HL-60 (cell line): Measurements from ENCODE around the gene ENTPD2.

Source experiments
- DNase-seq, 2 experiments: peaks; one replicate each; pipeline ENCODE4 v3.0.0-alpha.2; 2010 to 2020; ENCODE audit warnings: low read depth in 1 of 2, low spot score in 1 of 2
- H3K27ac ChIP-seq: fragments of 250-450 bp; sonication (Bioruptor Pico); replicated peaks from 2 replicates; pipeline ENCODE4 v1.5.1; 2020; ENCODE audit warnings: mild to moderate bottlenecking, moderate library complexity
- H3K27me3 ChIP-seq: fragments of 250-450 bp; sonication (Bioruptor Pico); 2 replicates; pipeline ENCODE4 v1.5.1; 2021; ENCODE audit warnings: mild to moderate bottlenecking, moderate library complexity; ENCODE audit not compliant: insufficient read depth, poor library complexity, severe bottlenecking
- H3K4me3 ChIP-seq: replicated peaks from 2 replicates; pipeline ENCODE4 v1.5.1; 2011; ENCODE audit warnings: mild to moderate bottlenecking, control low read depth, low read length; ENCODE audit not compliant: insufficient read depth
- CTCF ChIP-seq: IDR thresholded peaks from one replicate; pipeline ENCODE4 v1.5.1; 2011; ENCODE audit warnings: low read length, control low read depth, inconsistent platforms; ENCODE audit not compliant: insufficient read depth
- GABPA ChIP-seq: IDR thresholded peaks from 2 replicates; pipeline ENCODE4 v1.6.1; 2012; ENCODE audit warnings: low read depth
- POLR2AphosphoS5 ChIP-seq: IDR thresholded peaks from 2 replicates; pipeline ENCODE4 v1.6.1; 2012; ENCODE audit warnings: low read depth
- REST ChIP-seq: IDR thresholded peaks from 2 replicates; pipeline ENCODE4 v1.6.1; 2012; ENCODE audit warnings: low read depth; ENCODE audit not compliant: insufficient replicate concordance
- SPI1 ChIP-seq: IDR thresholded peaks from 2 replicates; pipeline ENCODE4 v1.6.1; 2012; ENCODE audit warnings: low read depth, mild to moderate bottlenecking, borderline replicate concordance

ENTPD2 gene

GRCh38 chr9:137023583-137023991, 30.3 kb downstream of the ENTPD2 start:
- Histone ChIP-seq H3K4me3 (no peak overlapping the region), H3K27me3 (no peaks in the 10 kb centered on the region), H3K27ac (no peak overlapping the region)
- TF ChIP-seq POLR2AphosphoS5 (no peak), CTCF (no peak), GABPA (no peak), SPI1 (no peak)
- no peak for DNase-seq

GRCh38 chr9:137023157-137023556, 30.7 kb downstream of the ENTPD2 start:
- TF ChIP-seq CTCF = no peak
- no peak for TF ChIP-seq SPI1
- TF ChIP-seq REST = no peak
- Histone ChIP-seq H3K27me3 (no peaks in the 10 kb centered on the region), H3K27ac (no peak overlapping the region), H3K4me3 (no peak overlapping the region)
- DNase-seq = no peak

GRCh38 chr9:137022662-137023008, 31.2 kb downstream of the ENTPD2 start:
- no peak for TF ChIP-seq GABPA
- TF ChIP-seq REST = no peak
- no peak for TF ChIP-seq CTCF
- TF ChIP-seq POLR2AphosphoS5 = no peak
- no peak for TF ChIP-seq SPI1
- Histone ChIP-seq H3K27ac (no peak overlapping the region), H3K27me3 (no peaks in the 10 kb centered on the region), H3K4me3 (no peak overlapping the region)
- no peak for DNase-seq

GRCh38 chr9:137021979-137022661, 31.7 kb downstream of the ENTPD2 start:
- DNase-seq = peak; percentile 45 to 65
- H3K27me3 ChIP-seq = no peaks in the 10 kb centered on the region
- H3K4me3 ChIP-seq = no peak overlapping the region
- TF ChIP-seq POLR2AphosphoS5 (0 out of 2 replicates have a peak, but pooled peaks have one; percentile 32), REST (no peak), GABPA (no peak), CTCF (no peak), SPI1 (no peak)
- no peak overlapping the region for H3K27ac ChIP-seq
